Stimulated activated CD8-positive, alpha-beta memory T cell treated with anti-CD3 and anti-CD28 coated beads, Interleukin-2, amount 100 ng/mL, for 1 hour (primary cell): ENCODE measurements around the gene ENDOV.

Experiments used
- DNase-seq, 2 donors: peaks; one replicate each; pipeline ENCODE4 v3.0.0-alpha.2; 2020; ENCODE audit warnings: low read depth in 2 of 2

The ENDOV gene

GRCh38 chr17:80416260-80416939, 1.4 kb downstream of the ENDOV start:
- no peak for DNase-seq

- DNase-seq = no peak
Observed at GRCh38 chr17:80416940-80417293, 1.9 kb downstream of the ENDOV start.

GRCh38 chr17:80418589-80418988, 3.6 kb downstream of the ENDOV start:
- no peak for DNase-seq

GRCh38 chr17:80419255-80419654, 4.3 kb downstream of the ENDOV start:
- DNase-seq = no peak

- no peak for DNase-seq
Observed at GRCh38 chr17:80421381-80422090, 6.6 kb downstream of the ENDOV start.

- DNase-seq = no peak
Observed at GRCh38 chr17:80422276-80422675, 7.3 kb downstream of the ENDOV start.

- DNase-seq = no peak
Observed at GRCh38 chr17:80422981-80423380, 8.0 kb downstream of the ENDOV start.

- no peak for DNase-seq
Observed at GRCh38 chr17:80423536-80424225, 8.7 kb downstream of the ENDOV start.

- no peak for DNase-seq
Observed at GRCh38 chr17:80424261-80424660, 9.3 kb downstream of the ENDOV start.

- no peak for DNase-seq
Observed at GRCh38 chr17:80424878-80425765, 10.2 kb downstream of the ENDOV start.

GRCh38 chr17:80425835-80426426, 11.0 kb downstream of the ENDOV start:
- no peak for DNase-seq

GRCh38 chr17:80426671-80427326, 11.8 kb downstream of the ENDOV start:
- DNase-seq = peak; percentile 73 to 75

- no peak for DNase-seq
Observed at GRCh38 chr17:80427366-80428282, 12.7 kb downstream of the ENDOV start.

- DNase-seq = no peak
Observed at GRCh38 chr17:80428363-80428762, 13.4 kb downstream of the ENDOV start.

GRCh38 chr17:80428796-80429195, 13.8 kb downstream of the ENDOV start:
- no peak for DNase-seq

- DNase-seq = no peak
Observed at GRCh38 chr17:80429356-80430275, 14.6 kb downstream of the ENDOV start.

- no peak for DNase-seq
Observed at GRCh38 chr17:80430446-80431245, 15.7 kb downstream of the ENDOV start.
